Stimulated activated naive CD8-positive, alpha-beta T cell treated with anti-CD3 and anti-CD28 coated beads, Interleukin-15, Interleukin-2, amounts not matched to agents 100 U/mL and 50 U/mL, for 24 hours (primary cell): Measurements from ENCODE around the gene SMAD1.
"Not testable (repeated sequence)": the region's sequence is repeated elsewhere in the genome, so short reads cannot be mapped to it uniquely, and the experiment has no call there.

Experiments used
- ATAC-seq: fragments of 150-1000 bp; cut with Tn5 transposase; one replicate; pipeline ENCODE4 v1.10.0; 2021
- DNase-seq: peaks from one replicate; pipeline ENCODE4 v3.0.0; 2021

The SMAD1 gene

GRCh38 chr4:145528601-145529000, 46.9 kb downstream of the SMAD1 start:
- DNase-seq (no peak), ATAC-seq (no peak)

GRCh38 chr4:145530189-145530588, 48.5 kb downstream of the SMAD1 start:
- DNase-seq = no peak
- no peak for ATAC-seq

GRCh38 chr4:145530662-145531061, 49.0 kb downstream of the SMAD1 start:
- ATAC-seq (no peak), DNase-seq (no peak)

GRCh38 chr4:145531223-145531622, 49.6 kb downstream of the SMAD1 start:
- no peak for DNase-seq
- no peak for ATAC-seq

GRCh38 chr4:145531859-145532258, 50.2 kb downstream of the SMAD1 start:
- ATAC-seq = no peak

GRCh38 chr4:145533001-145533400, 51.3 kb downstream of the SMAD1 start:
- ATAC-seq = no peak
- DNase-seq = no peak

More at GRCh38 chr4:145531859-145532258, 50.2 kb downstream of the SMAD1 start:
- DNase-seq = no peak

- DNase-seq, ATAC-seq: not testable (repeated sequence)
Measured at GRCh38 chr4:145533415-145533814, 51.8 kb downstream of the SMAD1 start.

- DNase-seq (no peak), ATAC-seq (no peak)
Measured at GRCh38 chr4:145533961-145534360, 52.3 kb downstream of the SMAD1 start.

- ATAC-seq = no peak
- no peak for DNase-seq
Measured at GRCh38 chr4:145535202-145535601, 53.5 kb downstream of the SMAD1 start.

- ATAC-seq (no peak), DNase-seq (no peak)
Measured at GRCh38 chr4:145536044-145536443, 54.4 kb downstream of the SMAD1 start.

GRCh38 chr4:145538596-145538995, 56.9 kb downstream of the SMAD1 start:
- ATAC-seq (no peak), DNase-seq (no peak)

GRCh38 chr4:145539671-145540070, 58.0 kb downstream of the SMAD1 start:
- no peak for ATAC-seq
- no peak for DNase-seq

GRCh38 chr4:145540235-145540634, 58.6 kb downstream of the SMAD1 start:
- ATAC-seq (no peak), DNase-seq (no peak)

GRCh38 chr4:145541346-145541745, 59.7 kb downstream of the SMAD1 start:
- ATAC-seq (no peak), DNase-seq (no peak)

GRCh38 chr4:145545031-145545430, 63.4 kb downstream of the SMAD1 start:
- DNase-seq (no peak), ATAC-seq (no peak)

GRCh38 chr4:145545538-145546174, 64.0 kb downstream of the SMAD1 start:
- no peak for DNase-seq
- ATAC-seq = no peak

- ATAC-seq (no peak), DNase-seq (no peak)
Measured at GRCh38 chr4:145546175-145546915, 64.7 kb downstream of the SMAD1 start.

- ATAC-seq (no peak), DNase-seq (no peak)
Measured at GRCh38 chr4:145551660-145552059, 70.0 kb downstream of the SMAD1 start.

- DNase-seq (no peak), ATAC-seq (no peak)
Measured at GRCh38 chr4:145552181-145552822, 70.6 kb downstream of the SMAD1 start.

- ATAC-seq = no peak
Measured at GRCh38 chr4:145553375-145553774, 71.7 kb downstream of the SMAD1 start.

GRCh38 chr4:145554691-145555090, 73.0 kb downstream of the SMAD1 start:
- DNase-seq (no peak), ATAC-seq (no peak)

More at GRCh38 chr4:145553375-145553774, 71.7 kb downstream of the SMAD1 start:
- no peak for DNase-seq

GRCh38 chr4:145557720-145558119, 76.1 kb downstream of the SMAD1 start:
- DNase-seq = peak; percentile 53
- ATAC-seq = peak; percentile 81

GRCh38 chr4:145563293-145563985, 81.8 kb downstream of the SMAD1 start:
- DNase-seq (no peak), ATAC-seq (no peak)
